Suppressor macrophage treated with lipopolysaccharide for 1 hour (primary cell): ENCODE measurements around the gene CHD2.
A peak's percentile ranks its signal among the peaks of the same experiment; 100 is the strongest.
"Not testable (repeated sequence)": the region's sequence is repeated elsewhere in the genome, so short reads cannot be mapped to it uniquely, and the experiment has no call there.

ENCODE experiments used
- DNase-seq, 3 donors: peaks; one replicate each; pipeline ENCODE4 v3.0.0-alpha.2; 2020 to 2022

Gene CHD2

GRCh38 chr15:93024293-93024692 lies 124.2 kb downstream of the CHD2 start:
- DNase-seq = no peak

GRCh38 chr15:93024716-93025624 lies 124.8 kb downstream of the CHD2 start:
- DNase-seq = no peak

GRCh38 chr15:93025625-93025982 lies 125.5 kb downstream of the CHD2 start:
- DNase-seq = no peak

GRCh38 chr15:93026380-93026817 lies 126.3 kb downstream of the CHD2 start:
- no peak for DNase-seq

GRCh38 chr15:93027413-93027812 lies 127.3 kb downstream of the CHD2 start:
- DNase-seq = peak; percentile 33 to 52 (median 42)

- DNase-seq = no peak
Measured at GRCh38 chr15:93028111-93028631, 128.0 kb downstream of the CHD2 start.

GRCh38 chr15:93028632-93029213 lies 128.6 kb downstream of the CHD2 start:
- peak; percentile 93 to 99 (median 98) for DNase-seq

- DNase-seq = no peak
Measured at GRCh38 chr15:93029214-93029835, 129.2 kb downstream of the CHD2 start.

GRCh38 chr15:93029836-93030429 lies 129.8 kb downstream of the CHD2 start:
- DNase-seq = peak in 2 of 3 donors; percentile 21 to 30

- peak; percentile 76 to 78 (median 77) for DNase-seq
Measured at GRCh38 chr15:93030430-93031102, 130.4 kb downstream of the CHD2 start.

- DNase-seq = no peak
Measured at GRCh38 chr15:93031103-93031464, 131.0 kb downstream of the CHD2 start.

- DNase-seq = not testable (repeated sequence)
Measured at GRCh38 chr15:93031557-93032384, 131.6 kb downstream of the CHD2 start.

- not testable (repeated sequence) for DNase-seq
Measured at GRCh38 chr15:93032515-93033206, 132.5 kb downstream of the CHD2 start.

GRCh38 chr15:93033434-93034045 lies 133.4 kb downstream of the CHD2 start:
- DNase-seq = no peak

GRCh38 chr15:93034512-93034911 lies 134.4 kb downstream of the CHD2 start:
- DNase-seq = no peak

GRCh38 chr15:93035092-93035915 lies 135.2 kb downstream of the CHD2 start:
- DNase-seq = no peak

GRCh38 chr15:93035953-93036810 lies 136.1 kb downstream of the CHD2 start:
- DNase-seq = peak; percentile 63 to 69 (median 65)
